PC-9 (cell line): ENCODE measurements around the gene ARHGEF6.

Experiments
- CTCF ChIP-seq: fragments of 200-600 bp; sonication (generic); conservative IDR thresholded peaks from 2 replicates; pipeline ENCODE4 v1.6.1; 2017; ENCODE audit warnings: mixed run types, antibody characterized with exemption, mild to moderate bottlenecking, moderate library complexity
- EZH2 ChIP-seq: fragments of 200-600 bp; sonication (generic); IDR thresholded peaks from 2 replicates; pipeline ENCODE4 v1.8.0; 2017; ENCODE audit warnings: antibody characterized with exemption, low read depth

GRCh38 chrX:136794080-136794479 is 13.3 kb upstream of the ARHGEF6 start:
- no peak for TF ChIP-seq CTCF
- TF ChIP-seq EZH2: no peak
